Adipose tissue (tissue), 3 donors: ENCODE results near the gene VAX1. TPM values are rescaled to one million over a fixed set of nuclear protein-coding genes. Genes with fewer than 3 reads are reported as not detected.

Experiments used
- H3K27ac ChIP-seq: one replicate; pipeline ENCODE4 v1.5.1; 2013; ENCODE audit warnings: low read depth, low read length
- WGBS, 3 donors: extraction: QIAGEN DNeasy Blood & Tissue Kit; methylation state at CpG; one replicate each; pipeline ENCODE4 v1.1.7; 2013; 5-methylcytosine and 5-hydroxymethylcytosine counted together
- polyA plus RNA-seq, 3 donors: library from polyadenylated mRNA; stranded (reverse); fragments of 200-250 nt; gene quantifications; one replicate each; pipeline ENCODE4 v1.2.3, GENCODE V29; 2013
- donor health status: healthy with polysubstance abuse.
- donor health status: Bipolar disorder and iron deficiency.
- donor health status: healthy.

VAX1 gene
- polyA plus RNA-seq, 3 donors, result not detected

DNA sequence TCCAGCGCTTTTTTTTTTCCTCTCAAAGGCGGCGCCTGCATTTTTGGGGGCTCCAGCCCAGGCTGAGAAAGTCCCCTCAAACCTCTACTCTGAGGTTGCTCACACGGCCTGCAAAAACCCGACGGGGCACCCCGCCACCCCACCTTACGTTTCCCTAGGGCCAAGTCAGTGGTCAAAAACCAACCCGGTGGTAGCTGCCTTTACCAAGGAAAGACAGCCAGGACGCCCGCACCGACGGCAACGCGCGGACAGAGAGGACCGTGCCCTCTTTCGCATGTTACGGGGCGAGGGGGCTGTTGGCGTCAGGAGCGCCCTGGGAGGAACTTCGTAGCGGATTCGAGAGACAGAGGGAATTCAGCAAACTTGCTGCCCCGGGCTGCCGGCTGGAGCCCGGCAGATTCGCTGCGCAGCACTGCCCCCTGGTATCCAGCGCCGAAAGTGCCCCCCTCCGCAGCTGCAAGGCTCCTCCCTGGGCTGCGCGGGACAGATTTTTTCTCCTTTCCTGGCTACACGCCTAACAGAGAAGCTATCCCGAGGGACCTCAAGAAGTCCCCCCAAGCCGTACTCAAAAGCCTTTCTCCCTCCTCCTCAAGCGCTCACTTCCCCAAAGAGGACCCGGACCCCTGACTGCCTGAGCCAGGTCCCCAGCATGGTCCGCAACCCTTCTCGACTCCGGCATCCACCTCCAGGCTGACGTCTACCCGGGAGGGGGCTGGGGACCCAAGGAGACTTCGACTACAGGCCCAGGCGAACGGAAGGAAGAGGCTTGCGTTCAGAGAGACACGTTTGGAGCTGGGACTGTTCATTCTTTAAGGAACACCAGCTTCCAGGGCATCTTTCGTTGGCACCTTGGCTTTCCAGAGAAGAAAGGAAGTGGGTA, 27.7 kb upstream of the VAX1 start:
- H3K27ac ChIP-seq, result no peak overlapping the region
- 2 to 3% (median 2%) methylated on average over 51 of the region's 51 CpGs for WGBS, 3 donors

DNA sequence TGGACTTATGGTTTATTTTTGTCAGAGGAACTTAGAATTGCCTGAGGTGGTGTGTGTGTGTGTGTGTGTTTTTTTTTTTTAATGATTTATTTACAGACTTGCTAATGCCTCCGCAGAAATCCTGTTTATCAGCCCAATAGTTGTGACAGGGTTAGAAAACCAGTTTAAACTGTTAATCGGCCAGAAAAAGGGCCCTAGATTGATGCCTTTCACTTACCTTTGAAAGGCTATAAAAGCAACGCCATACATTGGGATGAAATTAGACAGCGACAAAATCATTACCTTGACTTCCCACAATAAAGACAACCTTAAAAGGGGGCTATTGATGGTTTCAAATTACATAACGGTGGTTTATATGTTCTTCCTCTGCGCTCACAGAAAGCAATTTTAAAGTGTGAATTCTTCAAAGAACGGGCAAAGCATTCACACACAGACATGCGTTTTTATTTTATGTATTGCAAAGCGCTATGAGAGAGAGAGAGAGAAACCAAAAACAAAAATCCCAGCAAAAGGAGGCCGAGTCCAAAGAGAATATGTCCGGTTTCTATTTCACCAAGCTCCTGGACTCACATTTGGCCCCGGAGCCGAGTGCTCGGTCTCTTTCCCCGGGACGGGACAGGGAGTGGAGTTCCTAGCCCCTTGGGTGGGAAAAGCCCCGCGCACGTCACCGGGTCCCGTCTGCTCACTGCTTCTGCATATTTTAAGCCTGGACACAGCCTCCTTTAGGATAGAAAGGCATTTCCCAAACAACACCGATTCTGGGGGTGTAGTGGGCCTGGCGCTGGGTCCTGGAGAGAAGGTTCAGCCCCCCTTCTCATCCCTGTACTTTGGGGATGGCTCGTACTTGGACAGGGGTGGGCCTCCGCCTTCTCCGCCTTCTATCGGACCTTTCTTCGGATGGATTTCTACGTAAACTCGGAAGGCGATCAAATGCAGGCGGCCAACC, 26.8 kb upstream of the VAX1 start:
- H3K27ac ChIP-seq, result no peak overlapping the region
- 6 to 8% (median 6%) methylated on average over 32 of the region's 32 CpGs for WGBS, 3 donors

DNA sequence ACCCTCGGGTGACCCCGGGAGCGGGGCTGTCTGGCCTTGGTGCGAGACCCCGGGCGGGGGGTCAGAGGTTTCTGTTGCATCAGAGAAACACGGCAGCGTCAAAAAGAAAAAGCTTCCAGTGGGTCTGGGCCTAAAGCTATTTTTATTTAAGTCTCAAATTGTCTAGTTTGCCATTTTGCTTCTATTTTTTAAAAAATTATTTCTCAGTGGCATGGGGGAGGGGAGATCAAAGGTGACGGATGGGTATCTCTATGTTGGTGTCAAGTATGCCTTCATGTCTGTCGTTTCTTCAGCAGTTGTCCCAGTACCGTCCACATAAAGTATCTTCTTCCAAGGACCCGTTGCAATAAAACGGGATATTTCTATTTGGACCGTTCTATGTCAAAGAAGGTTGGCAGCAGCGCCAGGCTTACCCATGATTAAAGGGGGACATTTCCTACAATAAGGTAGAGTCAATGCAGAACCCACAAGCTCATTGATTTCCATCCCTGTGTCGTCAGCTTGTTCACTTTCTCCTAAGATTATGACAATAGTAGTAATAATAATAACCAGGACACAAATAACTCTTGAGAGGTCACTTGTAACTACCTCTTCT, 26.0 kb upstream of the VAX1 start:
- WGBS, 3 donors, result 23 to 25% (median 23%) methylated on average over 16 of the region's 16 CpGs
- H3K27ac ChIP-seq, result no peak overlapping the region

DNA sequence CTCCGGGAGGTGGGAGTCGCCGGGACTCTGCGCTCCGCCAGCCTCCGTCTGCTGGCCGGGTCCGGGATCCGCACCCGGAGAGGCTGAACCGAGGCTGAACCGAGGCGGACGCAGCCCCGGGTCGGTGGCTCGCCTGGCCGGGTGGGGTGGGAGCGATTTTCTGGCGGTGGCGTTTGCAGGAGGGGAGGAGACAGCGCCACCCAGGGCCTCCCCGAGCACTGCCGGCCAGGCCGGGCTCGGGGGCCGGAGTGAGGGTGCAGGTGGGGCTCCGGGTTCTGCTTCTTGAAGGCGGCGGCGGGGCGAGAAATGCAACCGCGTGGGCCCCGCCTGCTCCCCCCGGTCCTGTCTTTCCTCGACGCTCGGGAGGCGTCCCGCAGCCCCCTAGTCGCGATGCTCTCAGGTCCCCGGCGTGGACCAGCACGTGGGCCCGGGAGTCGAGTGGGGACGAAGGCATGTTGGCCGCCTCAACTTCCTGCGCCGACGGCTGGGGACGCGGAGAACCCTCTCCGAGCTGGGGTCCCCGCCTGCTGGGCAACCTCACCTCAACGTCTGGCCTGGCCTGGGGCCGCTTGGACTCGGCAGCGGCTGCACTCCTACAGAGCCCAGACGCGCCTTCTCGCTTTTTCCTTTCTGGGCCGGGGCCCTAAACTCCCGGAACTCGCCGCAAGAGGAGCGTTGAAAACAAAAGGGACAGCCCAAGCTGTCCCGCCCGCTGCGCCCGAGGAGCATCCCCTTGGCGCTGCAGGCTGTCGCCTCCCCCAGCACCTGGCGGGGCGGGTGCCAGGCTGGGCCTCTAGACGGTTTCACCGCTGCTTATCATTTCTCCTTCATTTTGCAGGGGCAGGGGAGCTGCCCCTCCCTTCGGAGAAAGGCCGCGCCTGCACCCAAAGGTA, 25.2 kb upstream of the VAX1 start:
- 3 to 4% (median 4%) methylated on average over 68 to 82 of the region's 82 CpGs for WGBS, 3 donors
- H3K27ac ChIP-seq, result no peak overlapping the region

GRCh38 chr10:117162093-117163060, 24.3 kb upstream of the VAX1 start:
- WGBS, 3 donors, result 6 to 7% (median 6%) methylated on average over 24 to 39 of the region's 39 CpGs
- H3K27ac ChIP-seq, result no peak overlapping the region

- H3K27ac ChIP-seq, result no peak overlapping the region
- WGBS, 3 donors, result 13 to 15% (median 14%) methylated on average over 6 of the region's 6 CpGs
Measured at GRCh38 chr10:117161386-117162033, 23.4 kb upstream of the VAX1 start.

GRCh38 chr10:117160567-117160966, 22.5 kb upstream of the VAX1 start:
- 9 to 17% (median 13%) methylated on average over 5 of the region's 5 CpGs for WGBS, 3 donors
- H3K27ac ChIP-seq, result no peak overlapping the region

GRCh38 chr10:117159390-117159789, 21.3 kb upstream of the VAX1 start:
- WGBS, 3 donors, result 9 to 12% (median 11%) methylated on average over 6 of the region's 6 CpGs
- no peak overlapping the region for H3K27ac ChIP-seq

- no peak overlapping the region for H3K27ac ChIP-seq
- 18 to 23% (median 19%) methylated on average over 2 of the region's 2 CpGs for WGBS, 3 donors
Measured at GRCh38 chr10:117158297-117158696, 20.2 kb upstream of the VAX1 start.

GRCh38 chr10:117152668-117153067, 14.6 kb upstream of the VAX1 start:
- 32 to 55% (median 44%) methylated on average over 3 of the region's 3 CpGs for WGBS, 3 donors

GRCh38 chr10:117148284-117148683, 10.2 kb upstream of the VAX1 start:
- 80 to 88% (median 85%) methylated on average over 3 of the region's 3 CpGs for WGBS, 3 donors
- no peak overlapping the region for H3K27ac ChIP-seq

More at GRCh38 chr10:117152668-117153067, 14.6 kb upstream of the VAX1 start:
- H3K27ac ChIP-seq, result no peak overlapping the region

DNA sequence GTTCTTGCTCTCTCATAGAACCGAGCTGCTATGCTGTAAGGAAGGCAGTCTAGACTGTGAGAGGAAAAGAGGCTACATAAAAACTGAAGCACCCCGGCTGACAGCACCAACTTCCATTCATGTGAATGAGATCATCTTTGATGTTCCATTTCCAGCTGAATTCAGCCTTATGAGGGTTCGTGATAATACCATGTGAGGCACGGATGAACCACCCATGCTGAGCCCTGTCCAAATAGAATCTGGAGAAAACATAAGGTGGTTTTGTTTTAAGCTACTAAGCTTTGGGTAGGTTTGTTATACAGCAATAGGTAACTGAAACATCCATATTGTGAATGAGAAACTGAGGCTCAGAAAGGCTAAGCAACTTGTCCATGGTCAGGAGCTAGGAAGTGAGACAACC, 6.9 kb upstream of the VAX1 start:
- 66 to 79% (median 68%) methylated on average over 4 of the region's 4 CpGs for WGBS, 3 donors
- no peak overlapping the region for H3K27ac ChIP-seq

DNA sequence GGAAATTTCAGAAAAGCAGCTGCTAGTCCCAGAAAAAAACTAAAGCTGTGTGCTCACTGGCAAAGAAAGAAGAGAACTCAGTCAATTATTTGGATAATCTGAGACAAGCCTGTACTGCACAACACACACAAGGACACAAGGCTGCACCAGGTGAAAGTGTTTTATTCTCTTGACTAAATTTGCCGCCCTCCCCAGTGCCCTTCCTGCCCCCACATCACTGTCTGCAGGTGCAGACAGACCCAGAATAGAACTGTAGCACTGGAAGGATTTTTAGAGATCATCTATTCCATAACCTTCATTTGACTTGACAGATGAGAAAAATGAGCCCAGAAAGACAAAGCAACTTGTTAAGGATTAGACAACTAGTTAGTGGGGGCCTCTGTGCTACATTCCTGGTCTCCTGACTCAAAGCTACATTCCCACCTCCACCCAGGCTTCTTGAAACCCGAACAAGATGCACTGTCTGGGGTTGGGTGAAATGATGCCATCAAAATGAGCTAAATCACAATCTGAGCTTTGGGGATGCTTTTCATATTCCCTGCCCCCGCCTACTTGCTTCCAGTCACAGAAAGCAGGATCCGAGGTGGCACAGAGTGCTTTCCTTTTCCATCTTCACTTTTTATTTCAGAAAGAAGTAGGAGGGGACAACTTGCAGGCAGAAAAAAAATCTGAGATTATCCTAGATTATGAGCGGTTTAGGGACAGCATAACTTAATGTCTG, 5.2 kb upstream of the VAX1 start:
- no peak overlapping the region for H3K27ac ChIP-seq
- 49 to 64% (median 61%) methylated on average over 5 of the region's 5 CpGs for WGBS, 3 donors

GRCh38 chr10:117140525-117140902, 2.4 kb upstream of the VAX1 start:
- no peak overlapping the region for H3K27ac ChIP-seq
- 6 to 11% (median 6%) methylated on average over 20 to 23 of the region's 23 CpGs for WGBS, 3 donors

GRCh38 chr10:117139581-117140524, 1.8 kb upstream of the VAX1 start:
- WGBS, 3 donors, result 5 to 8% (median 7%) methylated on average over 47 to 69 of the region's 72 CpGs
- no peak overlapping the region for H3K27ac ChIP-seq
